Left colon (tissue), 2 donors: ENCODE data around the gene INPP4A. TPM values are rescaled to one million over a fixed set of nuclear protein-coding genes. Genes with fewer than 3 reads are reported as not detected.
A peak's percentile ranks its signal among the peaks of the same experiment; 100 is the strongest.

Experiments
- ATAC-seq: fragments of 200-7000 bp; cut with Tn5 transposase; one replicate; pipeline ENCODE4 v1.9.1; 2020; ENCODE audit warnings: mild to moderate bottlenecking, moderate library complexity
- DNase-seq, 2 donors: peaks; one replicate each; pipeline ENCODE4 v3.0.0-alpha.2; 2020
- intact Hi-C, 2 donors: fragments of 100-400 bp; cut with DNase I in 1 of 2; cut with micrococcal nuclease in 1 of 2; formaldehyde crosslinking; loops; one replicate each; pipeline versions ENCODE4 v1.11.2 to v1.14.0; 2022; cut with DNase I, micrococcal nuclease
- total RNA-seq, 2 donors: library from RNA; stranded (reverse); fragmentation: NEBNext Ultra II Directional; extraction: Animal tissue kit (Norgen Biotek cat#: 25700); gene quantifications; one replicate each; pipeline ENCODE4 v1.2.1, GENCODE V29; 2021
- donor health status: DM: no; HTN: no; CAD: no.
- donor health status: DM: yes; HTN: yes; CAD: no.

The INPP4A gene
- total RNA-seq, 2 donors from 2014 or later: 14.3 to 19.1 TPM

DNA sequence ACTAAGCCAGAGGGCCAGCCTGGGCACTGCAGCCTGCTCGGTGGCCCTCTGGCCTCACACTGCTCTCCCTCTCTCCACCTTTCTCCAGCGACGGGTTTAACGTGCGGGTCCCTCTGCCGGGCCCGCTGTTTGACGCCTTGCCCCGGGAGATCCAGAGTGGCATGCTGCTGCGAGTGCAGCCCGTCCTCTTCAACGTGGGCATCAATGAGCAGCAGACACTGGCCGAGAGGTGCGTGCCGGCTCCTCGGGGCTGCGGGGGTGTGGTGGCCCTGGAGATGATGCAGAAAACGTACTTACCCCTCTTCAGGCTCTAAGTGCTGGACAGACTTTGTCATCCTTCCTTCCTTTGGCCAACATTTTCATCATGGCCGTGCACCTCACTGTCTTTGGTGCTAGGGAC lies 121.3 kb downstream of the INPP4A start:
- ATAC-seq (no peak), DNase-seq (no peak)
- intact Hi-C loops: no loop called here

DNA sequence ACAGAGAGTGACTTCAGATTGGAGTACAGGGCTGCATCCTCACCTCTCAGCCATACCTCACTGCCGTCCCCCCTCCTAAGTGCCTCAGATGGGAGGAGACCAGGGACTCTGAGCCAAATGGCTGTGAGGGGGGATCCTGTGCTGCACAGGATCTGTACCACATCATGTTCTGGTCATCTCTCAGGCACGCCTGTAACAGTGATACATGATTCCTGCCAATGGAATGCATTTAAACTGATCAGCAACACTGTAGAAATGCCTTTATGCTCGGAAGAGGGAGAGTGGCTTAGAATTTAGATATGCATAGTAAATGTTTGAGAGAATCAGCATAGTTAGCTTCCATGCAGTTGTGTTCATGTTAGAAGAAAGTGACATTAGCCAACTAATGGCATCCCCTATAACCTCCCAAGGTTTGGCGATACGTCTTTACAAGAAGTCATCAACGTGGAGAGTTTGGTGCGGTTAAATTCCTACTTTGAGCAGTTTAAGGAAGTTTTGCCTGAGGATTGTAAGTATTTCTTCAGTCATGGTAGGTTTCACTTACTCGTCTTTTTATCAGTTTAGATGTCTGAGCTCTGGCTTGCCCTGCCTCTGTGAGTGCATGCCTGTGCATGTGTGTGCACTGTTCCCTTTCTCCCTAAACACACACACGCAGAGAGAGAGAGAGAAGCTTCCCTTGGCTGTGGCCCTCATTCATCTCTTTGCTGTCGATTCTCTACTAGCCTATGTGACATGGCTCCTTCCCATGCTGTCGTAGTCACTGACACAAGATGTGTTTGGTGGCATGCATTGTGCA lies 123.7 kb downstream of the INPP4A start:
- ATAC-seq: no peak
- no peak for DNase-seq
- intact Hi-C loops: no loop called here

DNA sequence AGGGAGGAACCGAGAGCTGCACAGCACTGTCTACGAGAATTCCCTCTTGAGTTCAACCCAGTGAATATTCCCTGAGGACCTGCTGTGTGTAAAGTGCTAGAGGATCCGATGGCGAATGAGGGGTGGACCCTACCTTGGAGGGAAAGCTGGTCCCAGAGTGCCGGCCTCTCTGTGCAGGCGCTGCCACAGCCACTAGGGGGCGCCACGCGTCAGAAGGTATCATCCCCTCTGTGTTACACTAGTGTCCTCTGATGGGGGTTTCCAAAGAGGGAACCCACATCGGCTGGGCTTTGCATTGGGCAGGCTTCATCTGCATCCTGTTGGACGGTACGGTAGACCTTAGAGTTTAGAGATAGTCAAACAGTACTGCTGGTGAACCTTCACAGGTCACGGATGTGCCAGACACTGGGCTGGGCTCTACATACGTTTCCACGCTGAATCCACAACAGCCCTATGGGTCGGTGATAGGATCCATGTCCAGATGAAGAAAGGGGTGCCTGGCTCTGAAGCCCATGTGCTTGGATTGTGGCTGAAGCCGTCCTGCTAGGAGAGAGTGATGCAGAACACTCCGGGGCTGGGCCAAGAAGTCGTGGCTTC lies 124.6 kb downstream of the INPP4A start:
- intact Hi-C loops: no loop called here
- peak in 1 of 2 donors; percentile 69 for DNase-seq
- ATAC-seq: peak; percentile 37

DNA sequence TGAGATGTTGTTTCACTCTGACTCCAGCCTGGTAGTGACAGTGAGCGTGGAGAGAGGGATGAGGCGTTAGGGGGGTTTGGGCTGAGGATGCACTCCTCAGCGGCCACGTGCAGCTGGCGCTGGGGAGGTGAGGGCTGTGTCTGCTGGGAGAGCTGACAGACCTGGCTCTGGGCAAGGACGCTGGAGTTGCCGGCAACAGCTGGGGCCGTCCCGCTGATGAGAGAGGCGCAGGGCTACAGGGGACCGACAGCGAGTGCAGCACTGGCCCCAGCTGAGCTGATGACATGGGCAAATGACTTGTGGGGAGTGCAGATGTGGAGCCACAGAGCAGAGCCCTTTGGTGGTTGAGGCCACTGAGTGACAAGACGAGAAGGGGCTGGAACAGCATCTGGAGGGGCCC lies 125.3 kb downstream of the INPP4A start:
- DNase-seq: no peak
- ATAC-seq: no peak
- intact Hi-C loops: no loop called here

DNA sequence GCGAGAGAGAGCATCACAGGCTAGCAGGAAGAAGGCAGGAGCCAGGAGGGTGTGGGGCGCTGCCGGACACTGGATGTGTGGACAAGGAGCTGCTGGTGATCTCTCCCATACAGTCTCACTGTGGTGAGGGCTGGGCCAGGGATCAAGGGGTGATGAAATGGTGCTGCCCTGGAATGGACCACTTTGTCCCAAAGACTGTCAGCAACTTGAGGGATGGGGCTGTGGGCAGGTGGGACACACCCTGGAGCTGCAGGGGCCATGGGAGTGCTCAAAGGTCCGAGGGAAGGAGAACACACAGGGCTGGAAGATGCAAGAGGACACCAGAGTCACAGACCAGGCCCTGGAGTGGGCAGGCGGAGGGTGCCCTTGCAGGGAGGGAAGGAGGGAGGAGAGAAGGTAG lies 125.7 kb downstream of the INPP4A start:
- no peak for ATAC-seq

DNA sequence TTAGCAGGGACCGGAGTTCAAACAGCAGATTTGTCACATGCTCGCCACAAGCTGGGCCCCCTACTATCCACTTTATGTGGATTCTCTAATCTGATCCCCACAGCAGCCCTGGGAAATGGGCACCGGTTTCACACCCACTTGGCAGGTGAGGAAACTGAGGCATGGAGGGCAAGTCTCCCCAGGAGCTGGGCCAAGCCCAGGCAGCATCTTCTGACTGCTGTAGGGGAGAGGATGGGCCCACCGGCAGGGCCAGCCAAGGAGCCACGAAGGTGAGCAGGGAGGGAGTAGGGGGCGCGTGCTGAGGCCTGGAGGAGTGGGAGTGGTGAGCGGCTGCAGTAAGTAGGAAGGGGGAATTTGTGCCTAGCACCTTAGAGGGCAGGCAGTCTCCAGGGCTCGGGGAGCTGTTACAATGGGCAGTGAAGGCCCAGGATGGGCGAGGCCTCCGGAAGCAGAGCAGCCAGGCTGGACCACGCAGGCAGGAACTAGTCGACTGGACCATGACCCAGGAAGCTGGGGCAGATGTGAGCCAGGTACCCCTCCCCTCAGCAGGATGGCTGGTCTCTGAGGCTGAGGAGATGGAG lies 126.6 kb downstream of the INPP4A start:
- intact Hi-C loops: no loop called here
- DNase-seq (no peak), ATAC-seq (peak; percentile 41)

More for the DNA sequence above, 125.7 kb downstream of the INPP4A start:
- intact Hi-C loops: no loop called here
- no peak for DNase-seq

DNA sequence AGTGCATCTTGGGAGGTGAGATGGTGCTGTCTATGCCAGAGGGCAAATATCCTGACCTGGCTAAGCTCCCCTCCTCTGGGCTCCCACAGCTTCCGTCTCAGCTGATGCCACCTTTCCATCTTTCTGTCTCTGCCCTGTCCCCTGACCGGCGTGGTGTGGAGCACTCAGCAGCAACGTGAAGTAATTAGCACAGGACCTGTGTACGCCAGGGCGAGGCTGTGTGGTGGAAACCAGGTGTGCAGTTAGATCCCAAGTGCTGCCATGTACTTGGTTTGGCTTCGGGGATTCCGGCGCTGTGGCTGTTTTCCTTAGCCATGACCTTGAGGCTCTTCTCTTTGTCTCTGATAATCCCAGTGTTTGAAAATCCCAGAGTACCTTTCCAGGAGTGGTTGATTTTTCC lies 127.1 kb downstream of the INPP4A start:
- DNase-seq (no peak), ATAC-seq (no peak)
- intact Hi-C loops: no loop called here

DNA sequence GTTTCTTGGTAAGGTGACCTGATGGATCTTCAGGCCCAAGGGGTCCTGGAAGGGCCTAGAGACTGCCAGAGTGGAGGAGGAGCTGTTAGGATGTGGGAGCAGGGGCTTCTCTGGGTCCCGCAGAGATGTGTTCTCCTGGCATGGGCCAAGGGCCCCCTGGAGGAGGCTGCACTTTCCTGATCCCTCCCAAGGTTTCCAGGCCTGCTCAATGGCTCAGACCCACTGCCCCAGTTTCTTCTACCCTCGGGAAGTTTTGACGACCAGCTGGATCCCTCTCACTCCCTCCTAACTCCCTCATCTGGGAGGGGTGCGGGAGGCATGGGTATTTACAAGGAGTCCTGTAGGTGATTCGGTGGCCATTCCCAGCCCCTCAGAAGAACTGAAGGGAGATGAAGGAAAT lies 127.6 kb downstream of the INPP4A start:
- intact Hi-C loops: no loop called here
- no peak for ATAC-seq
- no peak for DNase-seq

DNA sequence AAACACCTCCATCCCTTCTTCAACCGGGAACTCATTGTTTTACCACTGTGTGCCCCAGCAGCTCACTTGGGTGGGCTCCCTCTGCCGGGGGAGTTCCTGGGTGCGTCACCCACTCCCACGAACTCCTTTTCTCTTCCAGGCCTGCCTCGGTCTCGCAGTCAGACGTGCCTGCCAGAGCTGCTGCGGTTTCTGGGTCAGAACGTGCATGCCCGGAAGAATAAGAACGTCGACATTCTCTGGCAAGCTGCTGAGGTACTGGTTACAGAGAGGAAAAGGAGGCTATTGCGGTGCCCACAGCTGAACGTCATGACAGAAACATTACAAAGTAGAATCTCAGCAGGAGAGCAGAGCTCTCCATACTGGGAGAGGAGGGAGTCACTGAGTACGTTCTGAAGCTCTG lies 128.0 kb downstream of the INPP4A start:
- no peak for DNase-seq
- intact Hi-C loops: no loop called here
- no peak for ATAC-seq

DNA sequence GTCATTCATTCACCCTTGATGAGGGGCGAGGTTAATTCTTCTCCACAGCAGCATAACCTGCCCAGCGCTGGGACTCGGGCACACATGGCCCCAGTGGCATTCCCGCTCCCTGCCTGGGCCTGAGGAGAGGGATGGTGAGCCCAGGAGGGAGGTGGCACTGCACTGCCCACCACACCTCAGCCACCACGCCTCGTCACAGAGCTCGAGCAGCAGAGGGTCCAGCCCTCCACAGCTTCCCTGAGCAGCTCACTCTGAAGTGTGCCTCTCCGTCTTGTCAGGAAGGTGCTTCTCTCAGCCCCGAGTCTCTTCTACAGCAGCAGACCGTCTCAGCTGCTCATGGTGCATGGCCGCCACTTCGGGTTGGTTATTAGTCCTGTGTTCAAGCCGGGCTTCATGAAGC lies 128.8 kb downstream of the INPP4A start:
- intact Hi-C loops: no loop called here

DNA sequence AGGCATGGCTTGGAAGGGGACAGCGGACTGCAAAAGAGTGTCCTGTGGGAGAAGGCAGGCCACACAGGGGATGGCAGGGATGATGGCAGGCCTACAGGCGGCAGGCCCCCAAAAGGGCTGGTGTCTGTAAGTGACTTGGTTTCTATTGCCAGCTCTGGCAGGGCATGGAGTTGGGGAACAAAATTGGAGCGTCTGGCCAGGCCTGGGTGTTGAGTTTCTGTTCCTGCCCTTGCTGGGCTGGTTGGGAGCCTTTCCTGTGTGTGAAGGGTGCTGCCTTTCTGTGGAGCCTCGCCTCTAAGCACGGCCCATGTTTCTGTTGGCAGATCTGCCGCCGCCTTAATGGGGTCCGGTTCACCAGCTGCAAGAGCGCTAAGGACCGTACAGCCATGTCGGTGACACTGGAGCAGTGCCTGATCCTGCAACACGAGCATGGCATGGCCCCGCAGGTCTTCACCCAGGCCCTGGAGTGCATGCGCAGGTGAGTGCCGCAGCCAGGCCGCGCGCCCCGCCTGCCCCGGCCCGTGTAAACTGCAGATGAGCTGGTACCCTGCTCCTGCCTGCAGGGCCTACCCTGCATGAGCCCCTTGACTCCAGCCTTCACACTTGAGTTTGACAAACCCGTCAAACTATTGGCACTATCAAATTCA lies 132.1 kb downstream of the INPP4A start:
- intact Hi-C loops: no loop called here
- DNase-seq (no peak), ATAC-seq (no peak)

More for the DNA sequence above, 128.8 kb downstream of the INPP4A start:
- no peak for ATAC-seq
- DNase-seq: no peak

DNA sequence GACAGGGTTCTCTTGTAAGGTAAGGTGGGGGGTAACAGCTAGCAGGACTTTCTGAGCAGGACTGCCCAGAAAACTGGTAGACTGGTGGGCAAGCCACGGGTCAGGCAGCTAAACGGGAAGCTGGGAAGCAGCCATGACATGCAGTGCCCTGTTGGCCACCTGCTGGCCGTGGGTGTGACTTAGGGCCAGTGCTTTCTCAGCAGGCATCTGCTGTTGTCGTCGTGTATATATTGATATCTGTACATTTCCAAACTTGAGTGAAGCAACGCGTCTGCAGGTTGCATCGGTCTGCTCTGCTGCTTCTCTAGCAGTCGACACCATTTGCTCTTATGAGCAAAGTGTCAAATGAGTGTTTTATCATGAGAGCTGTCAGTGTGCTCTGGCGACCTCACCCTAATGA lies 132.7 kb downstream of the INPP4A start:
- ATAC-seq (no peak), DNase-seq (no peak)
- intact Hi-C loops: no loop called here

DNA sequence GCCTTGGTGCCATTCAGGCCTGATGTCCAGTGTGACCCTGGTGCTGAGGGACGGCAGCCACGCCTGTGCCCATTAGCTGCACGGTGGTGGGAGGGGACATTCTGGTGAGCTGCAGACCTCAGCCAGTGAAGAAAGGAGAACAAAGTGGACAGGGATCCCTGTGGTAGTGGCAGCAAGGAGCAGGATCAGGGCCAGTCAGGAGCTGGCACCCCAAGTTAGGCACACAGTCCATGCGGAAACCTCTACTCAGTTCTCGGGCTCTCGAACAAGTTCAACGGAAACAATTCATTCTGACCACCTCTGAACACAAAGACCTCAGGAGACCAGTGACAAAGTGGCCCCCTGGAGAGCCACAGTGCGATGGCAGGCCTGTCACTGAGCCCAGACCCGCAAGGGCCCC lies 133.6 kb downstream of the INPP4A start:
- intact Hi-C loops: no loop called here
- no peak for DNase-seq
- ATAC-seq: no peak

DNA sequence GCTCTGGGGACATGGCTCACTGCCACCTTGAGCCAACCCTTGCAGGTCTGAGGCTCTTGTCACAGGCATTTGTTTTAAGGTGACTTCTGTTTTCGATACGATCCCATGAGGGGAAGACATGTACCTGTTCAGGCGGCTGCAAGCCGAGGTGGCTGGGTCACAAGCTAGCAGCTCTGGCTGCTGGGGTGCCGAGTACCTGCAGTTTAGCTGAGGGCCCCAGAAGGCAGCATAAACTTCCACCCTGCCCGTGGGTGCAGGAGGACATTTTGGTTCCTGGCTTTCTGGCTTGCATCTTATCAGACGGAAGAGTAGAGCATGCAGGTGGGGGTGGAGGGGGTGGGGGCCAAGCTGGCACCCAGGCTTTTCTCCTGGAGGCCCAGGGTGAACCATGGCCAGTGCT lies 135.3 kb downstream of the INPP4A start:
- no peak for ATAC-seq
- DNase-seq: no peak
- intact Hi-C loops: no loop called here

DNA sequence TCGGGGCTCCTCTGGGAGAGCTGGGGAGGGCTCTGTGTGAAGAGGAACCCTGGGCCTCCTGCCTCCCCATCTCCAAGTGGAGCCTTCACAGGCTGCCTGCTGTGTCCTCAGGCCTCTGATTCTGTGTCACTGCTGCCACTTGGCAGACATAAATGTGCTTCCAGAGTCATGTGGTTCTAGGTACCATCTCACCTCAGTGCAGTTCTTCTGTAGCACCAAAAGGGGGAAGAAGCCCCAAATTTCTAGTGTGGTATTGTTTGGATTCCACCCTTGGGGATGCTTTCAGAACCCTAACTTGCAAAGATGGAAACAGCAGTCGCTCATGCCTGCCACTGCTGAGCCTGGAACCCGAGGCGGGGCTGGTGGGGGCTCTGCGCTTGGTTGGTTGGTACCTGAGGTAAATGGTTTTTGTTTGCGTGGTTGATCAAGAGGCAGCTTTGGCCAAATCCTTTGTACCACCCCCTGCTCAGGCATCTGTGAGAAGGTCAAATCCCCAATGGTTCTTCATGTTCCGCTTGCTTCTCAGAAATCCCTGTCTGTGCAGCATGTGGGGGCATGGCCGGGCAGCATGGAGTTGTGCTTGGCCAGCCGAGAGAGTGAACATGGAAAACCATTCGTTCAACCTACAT lies 136.1 kb downstream of the INPP4A start:
- DNase-seq: no peak
- ATAC-seq: no peak
- intact Hi-C loops: no loop called here

DNA sequence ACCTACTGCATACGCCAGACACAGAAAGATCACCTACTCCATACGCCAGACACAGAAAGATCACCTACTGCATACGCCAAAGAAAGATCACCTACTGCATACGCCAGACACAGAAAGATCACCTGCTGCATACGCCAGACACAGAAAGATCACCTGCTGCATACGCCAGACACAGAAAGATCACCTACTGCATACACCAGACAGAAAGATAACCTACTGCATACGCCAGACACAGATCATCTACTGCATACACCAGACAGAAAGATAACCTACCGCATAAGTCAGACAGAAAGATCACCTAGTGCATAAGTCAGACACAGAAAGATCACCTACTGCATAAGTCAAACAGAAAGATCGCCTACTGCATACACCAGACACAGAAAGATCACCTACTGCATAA lies 137.9 kb downstream of the INPP4A start:
- ATAC-seq (no peak), DNase-seq (no peak)
- intact Hi-C loops: no loop called here

DNA sequence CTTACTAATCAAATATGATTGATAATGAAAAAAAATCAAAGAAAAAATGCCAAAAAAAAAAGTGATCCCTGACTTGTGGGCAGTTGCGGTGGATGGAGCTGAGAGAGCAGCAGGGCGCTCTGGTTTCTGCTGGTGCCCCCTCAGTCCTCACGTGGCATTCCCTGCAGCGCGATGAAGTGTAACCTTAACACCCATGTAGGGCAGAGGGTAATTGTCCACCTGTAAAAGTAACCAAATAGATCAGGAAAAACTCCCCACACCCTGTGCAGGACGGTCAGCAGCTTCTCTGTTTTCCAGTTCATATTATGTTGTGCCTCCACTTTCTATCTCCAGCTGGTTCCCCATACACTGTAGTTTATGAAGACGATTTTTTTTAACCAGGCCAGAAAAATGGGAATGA lies 138.6 kb downstream of the INPP4A start:
- intact Hi-C loops: no loop called here
- ATAC-seq (peak; percentile 34), DNase-seq (no peak)

DNA sequence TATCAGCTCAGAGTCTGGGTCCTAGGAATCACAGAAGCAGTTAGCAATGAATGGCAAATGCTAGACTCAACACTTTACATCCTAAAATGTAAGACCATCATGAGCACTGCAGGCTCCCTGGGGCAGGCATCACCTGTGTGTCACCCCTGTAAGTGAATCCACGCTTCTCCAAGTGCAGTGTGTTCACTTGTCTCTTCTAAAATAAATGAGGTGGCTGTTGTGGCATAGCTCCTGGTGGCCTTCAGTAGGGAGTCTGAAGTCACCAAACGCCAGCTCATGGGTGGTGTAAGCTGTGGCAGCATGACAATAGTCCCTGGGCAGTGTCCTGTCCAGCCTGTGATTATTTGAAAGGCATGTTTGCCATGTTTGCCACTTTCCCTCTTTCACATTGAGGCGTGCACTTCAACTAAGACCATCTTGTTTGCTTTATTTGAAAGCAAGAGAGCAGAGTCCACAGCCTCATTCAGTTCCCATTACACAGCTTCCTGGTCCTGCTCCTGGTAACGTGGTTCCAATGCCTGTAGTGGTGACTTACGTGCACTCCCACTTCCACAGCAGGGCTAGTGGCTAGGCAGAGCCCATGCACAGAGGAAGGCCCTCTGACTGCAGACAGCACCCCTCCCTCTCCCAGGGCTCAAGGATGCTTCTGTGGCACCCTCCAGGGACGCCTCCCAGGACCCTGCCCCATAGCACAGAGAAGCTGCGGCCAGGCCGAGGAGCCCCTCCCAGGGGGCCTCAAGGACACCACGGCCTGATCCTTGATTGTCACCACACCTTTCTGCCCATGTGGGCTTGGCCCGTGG lies 139.4 kb downstream of the INPP4A start:
- ATAC-seq (peak; percentile 99), DNase-seq (no peak)
- intact Hi-C loops: no loop called here

DNA sequence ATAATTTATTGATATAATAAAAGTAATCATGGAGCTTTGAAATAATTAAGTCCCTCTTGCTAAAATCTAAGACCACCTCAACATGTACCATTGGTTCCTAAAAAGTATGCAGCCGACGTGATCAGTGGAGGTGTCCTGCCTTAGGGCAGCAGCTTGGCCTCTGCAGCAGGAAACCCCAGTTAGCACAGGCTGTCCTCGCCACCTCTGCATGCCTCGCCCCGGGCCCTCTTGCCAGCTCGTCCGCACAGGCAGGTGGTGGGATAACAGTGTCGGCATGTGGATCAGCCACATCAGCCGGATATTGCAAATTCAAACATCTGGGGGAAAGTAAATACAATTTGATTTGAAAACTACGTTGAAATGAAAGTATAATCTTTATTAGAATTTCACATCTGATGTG lies 140.7 kb downstream of the INPP4A start:
- intact Hi-C loops: no loop called here
- no peak for ATAC-seq
- no peak for DNase-seq
